ENCODE data around the gene ZNF518B. TPM values are rescaled to one million over a fixed set of nuclear protein-coding genes. Genes with fewer than 3 reads are reported as not detected.

Gene ZNF518B
- total and polyA plus RNA-seq, 8 donors, result 0.99 to 9.9 (median 2.4) TPM

DNA sequence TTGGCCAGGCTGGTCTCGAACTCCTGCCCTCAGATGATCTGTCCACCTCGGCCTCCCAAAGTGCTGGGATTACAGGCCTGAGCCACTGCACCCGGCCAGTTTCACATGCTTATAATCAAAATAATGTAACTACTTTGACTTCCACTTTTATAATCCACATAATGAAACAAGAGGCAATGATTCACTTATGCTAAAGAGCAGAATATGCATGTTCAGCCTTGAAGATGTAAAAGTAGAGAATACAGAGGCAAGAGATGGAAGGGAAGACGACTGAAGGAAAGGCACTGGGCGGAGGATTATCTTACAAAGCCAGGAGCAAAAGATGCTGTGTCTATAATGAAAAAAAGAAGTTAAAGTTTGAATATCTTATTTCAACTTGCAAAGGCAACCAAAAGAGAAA lies 13.3 kb upstream of the ZNF518B start:
- FAIRE-seq (no peak), ATAC-seq (no peak), DNase-seq (no peak)
- H3K4me3 ChIP-seq, result no peak overlapping the region
- 60 to 70% methylated on average over 5 of the region's 5 CpGs for WGBS, 2 donors
- H3K4me1 ChIP-seq, result no peaks in the 10 kb centered on the region
- intact Hi-C loops (cut with DNase I), result no loop called here
- TF ChIP-seq, protein P1, sequence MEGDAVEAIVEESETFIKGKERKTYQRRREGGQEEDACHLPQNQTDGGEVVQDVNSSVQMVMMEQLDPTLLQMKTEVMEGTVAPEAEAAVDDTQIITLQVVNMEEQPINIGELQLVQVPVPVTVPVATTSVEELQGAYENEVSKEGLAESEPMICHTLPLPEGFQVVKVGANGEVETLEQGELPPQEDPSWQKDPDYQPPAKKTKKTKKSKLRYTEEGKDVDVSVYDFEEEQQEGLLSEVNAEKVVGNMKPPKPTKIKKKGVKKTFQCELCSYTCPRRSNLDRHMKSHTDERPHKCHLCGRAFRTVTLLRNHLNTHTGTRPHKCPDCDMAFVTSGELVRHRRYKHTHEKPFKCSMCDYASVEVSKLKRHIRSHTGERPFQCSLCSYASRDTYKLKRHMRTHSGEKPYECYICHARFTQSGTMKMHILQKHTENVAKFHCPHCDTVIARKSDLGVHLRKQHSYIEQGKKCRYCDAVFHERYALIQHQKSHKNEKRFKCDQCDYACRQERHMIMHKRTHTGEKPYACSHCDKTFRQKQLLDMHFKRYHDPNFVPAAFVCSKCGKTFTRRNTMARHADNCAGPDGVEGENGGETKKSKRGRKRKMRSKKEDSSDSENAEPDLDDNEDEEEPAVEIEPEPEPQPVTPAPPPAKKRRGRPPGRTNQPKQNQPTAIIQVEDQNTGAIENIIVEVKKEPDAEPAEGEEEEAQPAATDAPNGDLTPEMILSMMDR (IDR thresholded peaks at IDR 0.05), result no peak
- no peaks in the 10 kb centered on the region for H3K36me3 ChIP-seq
- H3K9me3 ChIP-seq, result no peaks in the 10 kb centered on the region
- H3K27ac ChIP-seq, result no peak overlapping the region
- H3K27me3 ChIP-seq, result no peaks in the 10 kb centered on the region

DNA sequence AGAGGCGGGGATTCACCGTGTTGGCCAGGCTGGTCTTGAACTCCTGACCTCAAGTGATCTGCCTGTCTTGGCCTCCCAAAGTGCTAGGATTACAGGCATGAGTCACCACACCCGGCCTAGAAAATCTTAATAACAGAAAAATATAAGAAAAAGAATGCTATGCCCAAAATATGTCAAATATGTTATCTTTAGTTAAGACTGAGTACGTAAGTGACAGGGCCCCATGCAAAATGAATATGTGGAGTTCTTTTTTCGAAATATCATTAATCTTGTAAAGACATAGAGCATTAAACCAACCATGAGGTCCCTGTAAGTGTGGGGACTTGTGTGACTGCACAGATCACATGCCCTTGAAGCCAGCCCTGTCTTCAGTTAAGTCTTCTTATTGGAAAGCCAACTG lies 8.9 kb upstream of the ZNF518B start:
- H3K4me1 ChIP-seq, result no peaks in the 10 kb centered on the region
- FAIRE-seq (no peak), DNase-seq (no peak), ATAC-seq (no peak)
- no peak overlapping the region for H3K4me3 ChIP-seq
- H3K9me3 ChIP-seq, result no peaks in the 10 kb centered on the region
- intact Hi-C loops (cut with DNase I), result no loop called here
- TF ChIP-seq, protein P1 (IDR thresholded peaks at IDR 0.05), result no peak
- no peaks in the 10 kb centered on the region for H3K36me3 ChIP-seq
- 67 to 73% methylated on average over 5 of the region's 5 CpGs for WGBS, 2 donors
- no peak overlapping the region for H3K27ac ChIP-seq
- H3K27me3 ChIP-seq, result peaks cover 0 to 19% (median 6%) of the 10 kb centered on the region in 4 donors

DNA sequence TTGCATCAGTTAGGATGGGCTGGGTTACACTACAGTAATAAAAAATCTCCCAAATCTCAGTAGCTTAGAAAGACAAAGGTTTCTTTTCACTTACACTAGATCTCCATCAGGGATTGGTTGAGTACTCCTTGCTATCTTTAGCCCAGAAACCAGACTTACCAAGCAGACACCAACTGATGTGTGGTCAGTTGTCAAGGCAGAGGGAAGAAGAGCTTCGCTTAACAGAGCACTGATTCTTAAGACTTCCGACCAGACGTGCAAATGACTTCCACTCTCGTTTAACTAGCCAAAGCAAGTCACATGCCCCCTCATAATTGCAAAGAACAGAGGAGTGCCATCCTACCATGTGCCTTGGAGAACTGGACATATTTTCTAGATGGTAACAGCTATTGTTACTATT lies 5.7 kb upstream of the ZNF518B start:
- Histone ChIP-seq H3K27ac (no peak overlapping the region), H3K36me3 (no peaks in the 10 kb centered on the region), H3K4me1 (no peaks in the 10 kb centered on the region), H3K27me3 (peaks cover 0 to 25% (median 7%) of the 10 kb centered on the region in 4 donors), H3K4me3 (no peak overlapping the region), H3K9me3 (no peaks in the 10 kb centered on the region)
- 80 to 83% methylated on average over 4 of the region's 4 CpGs for WGBS, 2 donors
- ATAC-seq (no peak), FAIRE-seq (no peak), DNase-seq (no peak)
- intact Hi-C loops (cut with DNase I), result no loop called here
- TF ChIP-seq, protein P1 (IDR thresholded peaks at IDR 0.05), result no peak

DNA sequence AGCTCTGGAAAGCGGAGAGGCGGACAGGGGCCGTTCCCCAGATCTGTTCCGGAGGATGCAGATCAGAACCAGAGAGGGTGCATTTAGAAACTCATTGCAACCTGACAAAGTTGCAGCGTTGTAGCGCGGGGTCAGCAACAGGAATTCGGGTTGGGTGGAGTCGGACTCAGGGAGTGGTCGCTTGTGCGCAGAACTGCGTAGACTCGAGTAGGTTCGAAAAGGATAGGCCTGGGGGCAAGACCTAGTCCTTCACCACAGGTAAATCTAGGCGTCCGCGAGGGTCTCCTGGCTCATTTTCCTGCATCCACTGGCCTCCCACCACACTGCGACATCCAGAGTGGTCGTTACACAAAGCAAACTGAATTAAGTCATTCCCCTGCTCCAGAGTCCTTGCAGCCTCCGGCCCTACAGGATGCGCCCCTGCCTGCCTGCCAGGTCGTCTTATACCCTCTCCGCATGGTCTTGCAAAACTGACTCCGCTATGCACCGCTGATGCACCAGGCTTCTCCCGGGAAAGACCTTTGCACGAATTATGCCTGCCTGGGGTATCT lies 4.7 kb upstream of the ZNF518B start:
- Histone ChIP-seq H3K36me3 (no peaks in the 10 kb centered on the region), H3K9me3 (no peaks in the 10 kb centered on the region), H3K4me1 (no peaks in the 10 kb centered on the region), H3K27ac (no peak overlapping the region), H3K27me3 (peaks cover 0 to 25% (median 7%) of the 10 kb centered on the region in 4 donors), H3K4me3 (peak overlapping the region in 1 of 4 donors; percentile 29)
- FAIRE-seq, result no peak
- no peak for ATAC-seq
- intact Hi-C loops (cut with DNase I), result no loop called here
- DNase-seq, result no peak
- TF ChIP-seq, protein P1 (IDR thresholded peaks at IDR 0.05), result no peak
- 35 to 38% methylated on average over 27 of the region's 27 CpGs for WGBS, 2 donors

DNA sequence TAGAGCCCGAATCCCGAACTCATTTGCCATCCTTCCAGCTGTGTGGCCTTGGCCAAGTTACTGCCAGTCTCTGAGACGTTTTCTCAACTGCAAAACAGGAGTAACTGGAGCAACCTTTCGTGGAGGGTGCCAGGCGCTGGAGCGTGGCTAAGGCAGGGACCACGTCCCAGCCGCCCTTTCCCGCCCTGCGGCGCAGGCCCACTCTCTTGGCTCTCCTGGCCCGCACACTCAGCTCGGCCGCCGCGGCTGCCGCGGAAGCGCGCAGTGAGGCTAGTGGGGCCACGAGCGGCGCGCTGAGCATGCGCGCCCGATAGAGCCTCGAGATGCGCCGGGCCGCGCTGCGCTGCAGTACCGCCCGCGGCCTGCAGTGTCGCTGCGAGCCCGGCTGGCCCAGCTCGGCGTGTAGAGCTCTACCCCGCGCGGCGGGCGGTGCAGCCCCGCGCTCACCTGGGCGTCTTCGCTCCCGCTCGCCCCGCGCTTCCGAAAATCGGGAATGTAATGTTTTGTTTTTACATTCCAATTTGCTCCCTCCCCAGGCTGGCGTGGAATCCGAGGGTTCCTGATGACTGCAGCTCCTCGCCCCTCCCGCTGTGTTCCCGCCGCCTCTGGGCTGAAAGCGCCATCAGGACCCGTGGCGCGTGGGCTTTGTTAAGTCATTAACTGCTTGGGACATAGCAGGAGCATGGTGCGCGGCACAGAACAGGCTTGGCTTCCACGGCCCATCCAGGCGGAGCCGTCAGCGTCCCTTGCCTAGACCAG lies 4.0 kb upstream of the ZNF518B start:
- H3K27me3 ChIP-seq, result peaks cover 0 to 25% (median 7%) of the 10 kb centered on the region in 4 donors

More for the DNA sequence above, 4.0 kb upstream of the ZNF518B start:
- Histone ChIP-seq H3K36me3 (no peaks in the 10 kb centered on the region), H3K27ac (no peak overlapping the region), H3K9me3 (no peaks in the 10 kb centered on the region), H3K4me1 (no peaks in the 10 kb centered on the region), H3K4me3 (peak overlapping the region in 1 of 4 donors; percentile 29)
- peak in 5 of 6 donors; percentile 25 to 80 (median 34) for DNase-seq
- TF ChIP-seq, protein P1 (IDR thresholded peaks at IDR 0.05), result peak; percentile 64 to 96 (median 82)
- intact Hi-C loops (cut with DNase I), result no loop called here
- 9% methylated on average over 71 to 72 of the region's 72 CpGs for WGBS, 2 donors
- FAIRE-seq, result no peak
- peak; percentile 54 to 94 (median 88) for ATAC-seq

Measured in pancreas (tissue), 10 donors.